CD14-positive monocyte (primary cell): ENCODE data around the gene GNAS. TPM values are rescaled to one million over a fixed set of nuclear protein-coding genes. Genes with fewer than 3 reads are reported as not detected.
A peak's percentile ranks its signal among the peaks of the same experiment; 100 is the strongest.

Source experiments
- DNase-seq, 3 donors: peaks; one replicate each; pipeline ENCODE4 v3.0.0-alpha.2; 2011 to 2022
- H2AFZ ChIP-seq: 2 replicates; pipeline ENCODE4 v1.6.0; 2012; ENCODE audit warnings: mild to moderate bottlenecking, low read depth, low read length, inconsistent platforms; ENCODE audit not compliant: insufficient read depth, poor library complexity, severe bottlenecking
- H3K27ac ChIP-seq, 2 donors: 1 replicate in 1 of 2; 2 replicates in 1 of 2; pipeline ENCODE4 v1.5.1; 2012 to 2013; ENCODE audit warnings: low read length in 2 of 2, control low read depth in 1 of 2, inconsistent platforms in 1 of 2, low read depth in 1 of 2, mild to moderate bottlenecking in 1 of 2
- H3K27me3 ChIP-seq, 2 donors: one replicate each; pipeline versions ENCODE4 v1.6.0 to v1.6.1; 2011 to 2013; ENCODE audit warnings: low read length in 2 of 2; ENCODE audit not compliant: control insufficient read depth in 2 of 2, insufficient read depth in 2 of 2
- H3K36me3 ChIP-seq, 2 donors: replicated peaks in 1 of 2; 1 replicate in 1 of 2; 2 replicates in 1 of 2; pipeline versions ENCODE4 v1.5.1 to v1.6.1; 2012 to 2013; ENCODE audit warnings: low read length in 2 of 2, control low read depth in 1 of 2, inconsistent platforms in 1 of 2, mild to moderate bottlenecking in 1 of 2; ENCODE audit not compliant: insufficient read depth in 2 of 2, control insufficient read depth in 1 of 2
- H3K4me1 ChIP-seq, 2 donors: 1 replicate in 1 of 2; 2 replicates in 1 of 2; pipeline versions ENCODE4 v1.5.1 to v1.6.1; 2012 to 2013; ENCODE audit warnings: low read length in 2 of 2, control low read depth in 1 of 2, inconsistent platforms in 1 of 2, mild to moderate bottlenecking in 1 of 2, moderate library complexity in 1 of 2; ENCODE audit not compliant: insufficient read depth in 2 of 2, control insufficient read depth in 1 of 2
- H3K4me2 ChIP-seq: replicated peaks from 2 replicates; pipeline ENCODE3; 2012; ENCODE audit warnings: low read length, moderate library complexity, mild to moderate bottlenecking; ENCODE audit not compliant: poor library complexity, severe bottlenecking; ENCODE audit errors: extremely low read depth
- H3K4me3 ChIP-seq, 3 experiments: fragments of 200-600 bp in 1 of 3; sonication (generic) in 1 of 3; replicated peaks in 1 of 3; 1 replicate in 2 of 3; 2 replicates in 1 of 3; pipeline ENCODE4 v1.5.1; 2011 to 2013; ENCODE audit warnings: low read length in 3 of 3, mild to moderate bottlenecking in 3 of 3, control low read depth in 2 of 3, low read depth in 2 of 3, inconsistent platforms in 1 of 3, moderate library complexity in 1 of 3
- H3K79me2 ChIP-seq: 2 replicates; pipeline ENCODE4 v1.6.0; 2012; ENCODE audit warnings: mild to moderate bottlenecking, control low read depth, inconsistent platforms, low read length, moderate library complexity; ENCODE audit not compliant: insufficient read depth
- H3K9ac ChIP-seq: 2 replicates; pipeline ENCODE4 v1.6.0; 2017; ENCODE audit warnings: low read length, mild to moderate bottlenecking; ENCODE audit not compliant: insufficient read depth, poor library complexity, severe bottlenecking
- H3K9me3 ChIP-seq, 2 donors: replicated peaks in 1 of 2; 1 replicate in 1 of 2; 2 replicates in 1 of 2; pipeline versions ENCODE4 v1.5.1 to v1.6.1; 2012 to 2013; ENCODE audit warnings: low read length in 2 of 2, control low read depth in 1 of 2; ENCODE audit not compliant: control insufficient read depth in 1 of 2, insufficient read depth in 1 of 2
- H4K20me1 ChIP-seq: 2 replicates; pipeline ENCODE4 v1.6.0; 2012; ENCODE audit warnings: mild to moderate bottlenecking, low read length, control low read depth, moderate library complexity; ENCODE audit not compliant: insufficient read depth
- H3K27ac Mint-ChIP-seq, 7 donors: one replicate each; pipeline ENCODE4 v1.8.0; 2020; ENCODE audit warnings: mild to moderate bottlenecking in 7 of 7, mixed read lengths in 7 of 7, moderate library complexity in 6 of 7, inconsistent platforms in 2 of 7
- H3K27me3 Mint-ChIP-seq, 3 donors: one replicate each; pipeline ENCODE4 v1.8.0; 2021 to 2022; ENCODE audit warnings: low read depth in 3 of 3, mild to moderate bottlenecking in 3 of 3, mixed read lengths in 3 of 3, moderate library complexity in 3 of 3, inconsistent platforms in 1 of 3
- H3K36me3 Mint-ChIP-seq, 2 donors: one replicate each; pipeline ENCODE4 v1.8.0; 2020; ENCODE audit warnings: mixed read lengths in 2 of 2, inconsistent platforms in 1 of 2, mild to moderate bottlenecking in 1 of 2
- H3K4me1 Mint-ChIP-seq: one replicate; pipeline ENCODE4 v1.8.0; 2020; ENCODE audit warnings: mild to moderate bottlenecking, mixed read lengths
- H3K4me3 Mint-ChIP-seq, 2 donors: one replicate each; pipeline ENCODE4 v1.8.0; 2020; ENCODE audit warnings: mild to moderate bottlenecking in 2 of 2, mixed read lengths in 2 of 2, moderate library complexity in 1 of 2
- H3K9me3 Mint-ChIP-seq, 7 donors: one replicate each; pipeline ENCODE4 v1.8.0; 2020 to 2022; ENCODE audit warnings: mixed read lengths in 7 of 7, mild to moderate bottlenecking in 6 of 7, moderate library complexity in 6 of 7, inconsistent platforms in 2 of 7
- WGBS: methylation state at CpG from one replicate; pipeline ENCODE4 v1.1.5; 2013; ENCODE audit warnings: missing lambda C conversion rate; ENCODE audit not compliant: insufficient coverage; 5-methylcytosine and 5-hydroxymethylcytosine counted together
- intact Hi-C, 2 donors: fragments of 100-400 bp; cut with micrococcal nuclease; formaldehyde crosslinking; loops; one replicate each; pipeline versions ENCODE4 v1.15.0 to v1.15.1; 2023
- polyA plus RNA-seq, 3 donors: library from polyadenylated mRNA; depleted of rRNA in 1 of 3; unstranded in 2 of 3; stranded (reverse) in 1 of 3; fragments of 300-500 nt in 2 of 3; fragments of >200 nt in 1 of 3; fragmentation: Illumina TruSeq in 2 of 3; gene quantifications; 1 replicate in 2 of 3; 2 replicates in 1 of 3; pipeline ENCODE4 v1.2.3, GENCODE V29; 2012 to 2021
- TF ChIP-seq, protein P1 (sequence below): fragments of 200-600 bp; IDR thresholded peaks from one replicate; pipeline ENCODE4 v1.8.0; 2022; ENCODE audit warnings: antibody characterized with exemption, mild to moderate bottlenecking

Gene GNAS
- polyA plus RNA-seq, 3 donors = 109 to 1,105 (median 124) TPM

DNA sequence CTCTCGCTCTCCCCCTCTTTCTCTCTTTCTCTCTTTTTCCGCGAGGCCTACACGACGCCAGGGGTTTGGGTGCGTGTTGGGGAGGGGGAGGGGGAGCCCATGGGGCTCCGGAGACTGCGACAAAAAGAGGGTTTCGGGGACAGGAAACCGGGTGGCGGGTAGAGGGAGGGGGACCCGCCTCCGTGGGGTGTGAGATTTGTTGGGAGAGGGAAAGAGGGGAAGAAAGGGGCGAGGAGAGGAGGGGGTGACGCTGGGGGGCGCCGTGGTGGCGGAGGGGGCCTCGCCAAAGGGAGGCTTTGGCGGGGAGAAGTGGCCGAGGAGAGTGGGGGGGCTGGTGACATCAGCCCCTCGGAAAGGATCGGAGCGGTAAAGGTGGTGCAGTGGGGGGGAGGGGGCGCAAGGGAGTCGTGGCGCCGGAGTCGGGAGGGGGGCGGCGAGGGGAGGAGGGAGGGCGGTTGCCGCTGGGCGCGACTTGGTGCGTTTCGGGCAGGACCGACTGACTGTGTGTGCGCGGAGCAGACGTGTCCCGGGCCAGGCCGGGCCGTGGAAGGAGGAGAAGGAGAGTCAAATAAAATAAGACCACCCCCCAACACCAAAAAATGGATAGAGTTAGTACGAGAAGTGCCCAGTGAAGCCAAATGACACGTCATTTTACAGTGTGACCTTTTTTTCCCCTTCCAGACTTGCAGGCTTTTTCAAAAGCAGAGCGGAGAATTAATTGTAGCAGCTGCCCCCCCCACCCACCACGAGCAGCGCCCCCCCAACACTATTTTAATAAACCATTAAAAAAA, 39.8 kb downstream of the GNAS start:
- H3K9ac ChIP-seq = peak overlapping the region; percentile 80
- H3K79me2 ChIP-seq = peaks cover 58% of the 10 kb centered on the region
- TF ChIP-seq, protein P1, sequence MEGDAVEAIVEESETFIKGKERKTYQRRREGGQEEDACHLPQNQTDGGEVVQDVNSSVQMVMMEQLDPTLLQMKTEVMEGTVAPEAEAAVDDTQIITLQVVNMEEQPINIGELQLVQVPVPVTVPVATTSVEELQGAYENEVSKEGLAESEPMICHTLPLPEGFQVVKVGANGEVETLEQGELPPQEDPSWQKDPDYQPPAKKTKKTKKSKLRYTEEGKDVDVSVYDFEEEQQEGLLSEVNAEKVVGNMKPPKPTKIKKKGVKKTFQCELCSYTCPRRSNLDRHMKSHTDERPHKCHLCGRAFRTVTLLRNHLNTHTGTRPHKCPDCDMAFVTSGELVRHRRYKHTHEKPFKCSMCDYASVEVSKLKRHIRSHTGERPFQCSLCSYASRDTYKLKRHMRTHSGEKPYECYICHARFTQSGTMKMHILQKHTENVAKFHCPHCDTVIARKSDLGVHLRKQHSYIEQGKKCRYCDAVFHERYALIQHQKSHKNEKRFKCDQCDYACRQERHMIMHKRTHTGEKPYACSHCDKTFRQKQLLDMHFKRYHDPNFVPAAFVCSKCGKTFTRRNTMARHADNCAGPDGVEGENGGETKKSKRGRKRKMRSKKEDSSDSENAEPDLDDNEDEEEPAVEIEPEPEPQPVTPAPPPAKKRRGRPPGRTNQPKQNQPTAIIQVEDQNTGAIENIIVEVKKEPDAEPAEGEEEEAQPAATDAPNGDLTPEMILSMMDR = no peak
- H3K4me1 Mint-ChIP-seq = peaks cover 49% of the 10 kb centered on the region
- peak in 2 of 3 donors; percentile 10 to 29 for DNase-seq
- H3K36me3 Mint-ChIP-seq = peaks cover 8 to 15% of the 10 kb centered on the region in 2 donors
- H3K4me1 ChIP-seq = peaks cover 40 to 62% of the 10 kb centered on the region in 2 donors
- peak overlapping the region; percentile 95 for H3K4me3 Mint-ChIP-seq
- H3K27me3 ChIP-seq = no peaks in the 10 kb centered on the region
- peak overlapping the region; percentile 87 to 96 (median 92) for H3K27ac Mint-ChIP-seq
- H3K36me3 ChIP-seq = peaks cover 0 to 17% of the 10 kb centered on the region in 2 donors
- peak overlapping the region; percentile 50 for H2AFZ ChIP-seq
- peak overlapping the region; percentile 89 for H3K4me2 ChIP-seq
- no peaks in the 10 kb centered on the region for H3K9me3 Mint-ChIP-seq
- H3K9me3 ChIP-seq = no peaks in the 10 kb centered on the region
- WGBS = 0% methylated on average over 9 of the region's 49 CpGs
- peaks cover 0 to 7% (median 0%) of the 10 kb centered on the region in 3 donors for H3K27me3 Mint-ChIP-seq
- H4K20me1 ChIP-seq = peaks cover 50% of the 10 kb centered on the region
- intact Hi-C loops = loop anchor here (1.0 to 10.0 kb wide), 6 partner anchors 15 to 238 kb away; partner anchors contain the start of genes ATP5F1E (in 2 of the 2), NELFCD (in 2 of the 2), CTSZ (in 1 of the 2) and STX16 (in 1 of the 2)
- peak overlapping the region; percentile 70 to 83 for H3K27ac ChIP-seq
- peak overlapping the region; percentile 74 to 93 (median 76) for H3K4me3 ChIP-seq

DNA sequence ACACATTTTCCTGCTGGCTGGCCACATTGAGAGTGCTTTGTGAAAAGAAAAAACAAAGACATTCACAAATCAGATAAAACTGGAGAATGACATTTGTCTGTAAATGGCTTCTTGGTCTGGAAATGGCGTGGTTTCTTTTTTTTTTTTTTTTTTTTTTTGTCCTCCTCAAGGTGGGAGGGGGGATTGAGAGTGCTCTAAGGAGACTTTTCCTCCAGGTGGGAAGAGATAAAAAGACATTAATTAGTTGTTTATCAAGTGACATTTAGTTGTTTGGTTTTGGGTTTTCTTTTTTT, 40.4 kb downstream of the GNAS start:
- Histone ChIP-seq H3K79me2 (peaks cover 64% of the 10 kb centered on the region), H3K36me3 (peaks cover 0 to 17% of the 10 kb centered on the region in 2 donors), H3K9ac (peak overlapping the region; percentile 80), H4K20me1 (peaks cover 55% of the 10 kb centered on the region), H3K27ac (peak overlapping the region in 1 of 2 donors; percentile 83), H3K4me2 (peak overlapping the region; percentile 89), H3K4me3 (peak overlapping the region; percentile 74 to 93 (median 76)), H2AFZ (no peak overlapping the region), H3K27me3 (no peaks in the 10 kb centered on the region), H3K4me1 (peaks cover 45 to 68% of the 10 kb centered on the region in 2 donors), H3K9me3 (no peaks in the 10 kb centered on the region)
- H3K36me3 Mint-ChIP-seq = peaks cover 8 to 15% of the 10 kb centered on the region in 2 donors
- TF ChIP-seq, protein P1 = no peak
- no CpG with 5 or more reads among the region's 1 CpG for WGBS
- no peaks in the 10 kb centered on the region for H3K9me3 Mint-ChIP-seq
- peaks cover 54% of the 10 kb centered on the region for H3K4me1 Mint-ChIP-seq
- DNase-seq = no peak
- intact Hi-C loops = loop anchor here (1.0 to 10.0 kb wide), 6 partner anchors 14 to 238 kb away; partner anchors contain the start of genes ATP5F1E (in 2 of the 2), NELFCD (in 2 of the 2), CTSZ (in 1 of the 2) and STX16 (in 1 of the 2)
- H3K4me3 Mint-ChIP-seq = peak overlapping the region; percentile 95
- H3K27me3 Mint-ChIP-seq = peaks cover 0 to 7% (median 0%) of the 10 kb centered on the region in 3 donors
- peak overlapping the region; percentile 87 to 96 (median 92) for H3K27ac Mint-ChIP-seq
